HepG2 (cell line): Measurements from ENCODE around the gene ACSS3. TPM values are rescaled to one million over a fixed set of nuclear protein-coding genes. Genes with fewer than 3 reads are reported as not detected.

Source experiments
- KLF16 ChIP-seq, 2 experiments: sonication (generic) in 1 of 2; formaldehyde crosslinking in 1 of 2; IDR thresholded peaks; 2 replicates each; pipeline versions ENCODE4 v1.6.1 to v1.8.0; 2016 to 2023; ENCODE audit warnings: missing genetic modification reagents in 2 of 2, missing compliant biosample characterization in 1 of 2
- MED1 ChIP-seq: sonication (generic); formaldehyde crosslinking; IDR thresholded peaks from 2 replicates; pipeline ENCODE4 v1.4.0; 2020; ENCODE audit warnings: missing genetic modification reagents
- MLLT10 ChIP-seq: sonication (generic); formaldehyde crosslinking; IDR thresholded peaks from 2 replicates; pipeline ENCODE4 v1.4.0; 2020; ENCODE audit warnings: missing genetic modification reagents
- NFRKB ChIP-seq: fragments of 450-650 bp; IDR thresholded peaks from 2 replicates; pipeline ENCODE4 v1.6.1; 2017
- RAD21 ChIP-seq: fragments of 450-650 bp; formaldehyde crosslinking; IDR thresholded peaks from 2 replicates; pipeline ENCODE4 v1.5.0; 2020; ENCODE audit warnings: mild to moderate bottlenecking
- REPIN1 ChIP-seq: sonication (generic); formaldehyde crosslinking; IDR thresholded peaks from 2 replicates; pipeline ENCODE4 v1.8.0; 2022; ENCODE audit warnings: missing genetic modification reagents, low read depth, mild to moderate bottlenecking, borderline replicate concordance
- SKI ChIP-seq: fragments of 450-650 bp; IDR thresholded peaks from one replicate; pipeline ENCODE4 v1.6.1; 2018; ENCODE audit warnings: mild to moderate bottlenecking; ENCODE audit not compliant: partially characterized antibody
- ZFP36L2 ChIP-seq: sonication (generic); formaldehyde crosslinking; IDR thresholded peaks from 2 replicates; pipeline ENCODE4 v1.4.0; 2020; ENCODE audit warnings: missing genetic modification reagents
- ZNF207 ChIP-seq: fragments of 450-650 bp; IDR thresholded peaks from 2 replicates; pipeline ENCODE4 v1.6.1; 2016; ENCODE audit warnings: antibody characterized with exemption, borderline replicate concordance
- ZNF232 ChIP-seq: sonication (generic); formaldehyde crosslinking; IDR thresholded peaks from 2 replicates; pipeline ENCODE4 v1.4.0; 2020; ENCODE audit warnings: missing genetic modification reagents, borderline replicate concordance
- ZNF382 ChIP-seq: sonication (generic); formaldehyde crosslinking; IDR thresholded peaks from 2 replicates; pipeline ENCODE4 v1.5.0; 2020; ENCODE audit warnings: missing genetic modification reagents, mild to moderate bottlenecking, borderline replicate concordance
- ZNF577 ChIP-seq: sonication (generic); formaldehyde crosslinking; IDR thresholded peaks from 2 replicates; pipeline ENCODE4 v1.4.0; 2020; ENCODE audit warnings: mild to moderate bottlenecking, low read depth, missing genetic modification reagents, borderline replicate concordance
- ZNF878 ChIP-seq: sonication (generic); formaldehyde crosslinking; IDR thresholded peaks from 2 replicates; pipeline ENCODE4 v1.8.1; 2023; ENCODE audit warnings: mild to moderate bottlenecking, missing genetic modification reagents, moderate library complexity
- ZNF883 ChIP-seq: sonication (generic); formaldehyde crosslinking; IDR thresholded peaks from 2 replicates; pipeline ENCODE4 v1.5.1; 2020; ENCODE audit warnings: mild to moderate bottlenecking, missing genetic modification reagents; ENCODE audit errors: not compliant biosample characterization
- polyA plus RNA-seq, 8 experiments: library from polyadenylated mRNA; depleted of rRNA in 3 of 8; stranded (reverse) in 7 of 8; unstranded in 1 of 8; fragments of >200 nt; fragmentation: Illumina TruSeq in 4 of 8; extraction: Trizol in 4 of 8; gene quantifications; 2 replicates each; pipeline versions ENCODE4 v1.2.1 to v1.2.3, GENCODE V29; 2011 to 2016; ENCODE audit warnings: low read depth in 4 of 8, missing spikeins in 1 of 8, mixed read lengths in 1 of 8; ENCODE audit not compliant: insufficient read depth in 1 of 8
- total RNA-seq, 5 experiments: library from RNA; depleted of rRNA; stranded (reverse); fragments of >200 nt; fragmentation: Illumina TruSeq; extraction: Trizol; gene quantifications; 2 replicates each; pipeline ENCODE4 v1.2.3, GENCODE V29; 2016; ENCODE audit warnings: low read depth in 1 of 5
- TF ChIP-seq, protein P1 (sequence below): sonication (generic); formaldehyde crosslinking; IDR thresholded peaks from 2 replicates; pipeline ENCODE4 v1.5.1; 2020; ENCODE audit warnings: mild to moderate bottlenecking, missing genetic modification reagents
- TF ChIP-seq, protein P2 (sequence below): IDR thresholded peaks from 2 replicates; pipeline ENCODE4 v1.6.1; 2016; ENCODE audit warnings: low read depth, missing genetic modification reagents, missing compliant biosample characterization
- TF ChIP-seq, protein P3 (sequence below): sonication (generic); formaldehyde crosslinking; IDR thresholded peaks from 2 replicates; pipeline ENCODE4 v1.9.0; 2021; ENCODE audit warnings: missing genetic modification reagents, borderline replicate concordance
- TF ChIP-seq, protein P4 (sequence below): sonication (generic); formaldehyde crosslinking; IDR thresholded peaks from 2 replicates; pipeline ENCODE4 v1.8.1; 2022; ENCODE audit warnings: mild to moderate bottlenecking, missing genetic modification reagents

ACSS3 gene
- total and polyA plus RNA-seq, 2 of the 13 experiments (the other 11 are each of a cell fraction or from before 2014, with no cell fraction given), result 79.5 to 86.3 TPM

DNA sequence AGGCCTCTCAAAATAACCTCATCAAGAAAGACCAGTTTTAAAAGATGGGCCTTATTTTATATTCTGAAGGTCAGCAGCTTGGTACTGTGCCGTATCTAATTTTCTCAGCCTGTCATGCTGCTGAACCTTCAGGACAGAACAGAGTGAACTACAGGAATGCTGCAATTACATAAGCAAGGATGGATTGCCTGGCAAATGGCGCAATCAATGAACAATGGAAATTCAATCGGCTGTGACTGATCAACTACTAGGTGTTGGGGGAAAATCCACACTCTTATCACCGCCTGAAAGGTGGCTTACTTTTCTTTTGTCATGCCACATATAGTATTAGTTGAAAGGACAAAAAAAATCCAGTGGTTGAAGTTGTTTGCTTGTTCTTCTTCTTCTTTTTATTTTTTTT lies 8.5 kb downstream of the ACSS3 start (continued):
- TF ChIP-seq, protein P1, sequence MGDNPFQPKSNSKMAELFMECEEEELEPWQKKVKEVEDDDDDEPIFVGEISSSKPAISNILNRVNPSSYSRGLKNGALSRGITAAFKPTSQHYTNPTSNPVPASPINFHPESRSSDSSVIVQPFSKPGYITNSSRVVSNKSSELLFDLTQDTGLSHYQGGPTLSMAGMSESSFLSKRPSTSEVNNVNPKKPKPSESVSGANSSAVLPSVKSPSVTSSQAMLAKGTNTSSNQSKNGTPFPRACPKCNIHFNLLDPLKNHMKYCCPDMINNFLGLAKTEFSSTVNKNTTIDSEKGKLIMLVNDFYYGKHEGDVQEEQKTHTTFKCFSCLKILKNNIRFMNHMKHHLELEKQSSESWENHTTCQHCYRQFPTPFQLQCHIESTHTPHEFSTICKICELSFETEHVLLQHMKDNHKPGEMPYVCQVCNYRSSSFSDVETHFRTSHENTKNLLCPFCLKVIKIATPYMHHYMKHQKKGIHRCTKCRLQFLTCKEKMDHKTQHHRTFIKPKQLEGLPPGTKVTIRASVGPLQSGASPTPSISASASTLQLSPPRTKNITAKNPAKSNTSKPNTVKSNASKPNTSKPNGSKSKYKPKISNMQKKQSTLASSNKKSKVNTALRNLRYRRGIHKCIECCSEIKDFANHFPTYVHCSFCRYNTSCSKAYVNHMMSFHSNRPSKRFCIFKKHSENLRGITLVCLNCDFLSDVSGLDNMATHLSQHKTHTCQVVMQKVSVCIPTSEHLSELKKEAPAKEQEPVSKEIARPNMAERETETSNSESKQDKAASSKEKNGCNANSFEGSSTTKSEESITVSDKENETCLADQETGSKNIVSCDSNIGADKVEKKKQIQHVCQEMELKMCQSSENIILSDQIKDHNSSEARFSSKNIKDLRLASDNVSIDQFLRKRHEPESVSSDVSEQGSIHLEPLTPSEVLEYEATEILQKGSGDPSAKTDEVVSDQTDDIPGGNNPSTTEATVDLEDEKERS (CRISPR knock-in tag), result no peak
- TF ChIP-seq NFRKB, result no peak
- no peak for TF ChIP-seq RAD21 (CRISPR knock-in tag)
- TF ChIP-seq MLLT10, result no peak
- TF ChIP-seq KLF16 (CRISPR knock-in tag; IDR thresholded peaks at IDR 0.05), result peak in 1 of 2 experiments; percentile 79; a peak in 2 of 4 replicates
- TF ChIP-seq REPIN1, result peak; percentile 52; the same call in 1 of the 2 replicates
- TF ChIP-seq, protein P2, sequence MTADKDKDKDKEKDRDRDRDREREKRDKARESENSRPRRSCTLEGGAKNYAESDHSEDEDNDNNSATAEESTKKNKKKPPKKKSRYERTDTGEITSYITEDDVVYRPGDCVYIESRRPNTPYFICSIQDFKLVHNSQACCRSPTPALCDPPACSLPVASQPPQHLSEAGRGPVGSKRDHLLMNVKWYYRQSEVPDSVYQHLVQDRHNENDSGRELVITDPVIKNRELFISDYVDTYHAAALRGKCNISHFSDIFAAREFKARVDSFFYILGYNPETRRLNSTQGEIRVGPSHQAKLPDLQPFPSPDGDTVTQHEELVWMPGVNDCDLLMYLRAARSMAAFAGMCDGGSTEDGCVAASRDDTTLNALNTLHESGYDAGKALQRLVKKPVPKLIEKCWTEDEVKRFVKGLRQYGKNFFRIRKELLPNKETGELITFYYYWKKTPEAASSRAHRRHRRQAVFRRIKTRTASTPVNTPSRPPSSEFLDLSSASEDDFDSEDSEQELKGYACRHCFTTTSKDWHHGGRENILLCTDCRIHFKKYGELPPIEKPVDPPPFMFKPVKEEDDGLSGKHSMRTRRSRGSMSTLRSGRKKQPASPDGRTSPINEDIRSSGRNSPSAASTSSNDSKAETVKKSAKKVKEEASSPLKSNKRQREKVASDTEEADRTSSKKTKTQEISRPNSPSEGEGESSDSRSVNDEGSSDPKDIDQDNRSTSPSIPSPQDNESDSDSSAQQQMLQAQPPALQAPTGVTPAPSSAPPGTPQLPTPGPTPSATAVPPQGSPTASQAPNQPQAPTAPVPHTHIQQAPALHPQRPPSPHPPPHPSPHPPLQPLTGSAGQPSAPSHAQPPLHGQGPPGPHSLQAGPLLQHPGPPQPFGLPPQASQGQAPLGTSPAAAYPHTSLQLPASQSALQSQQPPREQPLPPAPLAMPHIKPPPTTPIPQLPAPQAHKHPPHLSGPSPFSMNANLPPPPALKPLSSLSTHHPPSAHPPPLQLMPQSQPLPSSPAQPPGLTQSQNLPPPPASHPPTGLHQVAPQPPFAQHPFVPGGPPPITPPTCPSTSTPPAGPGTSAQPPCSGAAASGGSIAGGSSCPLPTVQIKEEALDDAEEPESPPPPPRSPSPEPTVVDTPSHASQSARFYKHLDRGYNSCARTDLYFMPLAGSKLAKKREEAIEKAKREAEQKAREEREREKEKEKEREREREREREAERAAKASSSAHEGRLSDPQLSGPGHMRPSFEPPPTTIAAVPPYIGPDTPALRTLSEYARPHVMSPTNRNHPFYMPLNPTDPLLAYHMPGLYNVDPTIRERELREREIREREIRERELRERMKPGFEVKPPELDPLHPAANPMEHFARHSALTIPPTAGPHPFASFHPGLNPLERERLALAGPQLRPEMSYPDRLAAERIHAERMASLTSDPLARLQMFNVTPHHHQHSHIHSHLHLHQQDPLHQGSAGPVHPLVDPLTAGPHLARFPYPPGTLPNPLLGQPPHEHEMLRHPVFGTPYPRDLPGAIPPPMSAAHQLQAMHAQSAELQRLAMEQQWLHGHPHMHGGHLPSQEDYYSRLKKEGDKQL (CRISPR knock-in tag), result peak; percentile 70; the same call in 1 of the 2 replicates
- TF ChIP-seq, protein P3, sequence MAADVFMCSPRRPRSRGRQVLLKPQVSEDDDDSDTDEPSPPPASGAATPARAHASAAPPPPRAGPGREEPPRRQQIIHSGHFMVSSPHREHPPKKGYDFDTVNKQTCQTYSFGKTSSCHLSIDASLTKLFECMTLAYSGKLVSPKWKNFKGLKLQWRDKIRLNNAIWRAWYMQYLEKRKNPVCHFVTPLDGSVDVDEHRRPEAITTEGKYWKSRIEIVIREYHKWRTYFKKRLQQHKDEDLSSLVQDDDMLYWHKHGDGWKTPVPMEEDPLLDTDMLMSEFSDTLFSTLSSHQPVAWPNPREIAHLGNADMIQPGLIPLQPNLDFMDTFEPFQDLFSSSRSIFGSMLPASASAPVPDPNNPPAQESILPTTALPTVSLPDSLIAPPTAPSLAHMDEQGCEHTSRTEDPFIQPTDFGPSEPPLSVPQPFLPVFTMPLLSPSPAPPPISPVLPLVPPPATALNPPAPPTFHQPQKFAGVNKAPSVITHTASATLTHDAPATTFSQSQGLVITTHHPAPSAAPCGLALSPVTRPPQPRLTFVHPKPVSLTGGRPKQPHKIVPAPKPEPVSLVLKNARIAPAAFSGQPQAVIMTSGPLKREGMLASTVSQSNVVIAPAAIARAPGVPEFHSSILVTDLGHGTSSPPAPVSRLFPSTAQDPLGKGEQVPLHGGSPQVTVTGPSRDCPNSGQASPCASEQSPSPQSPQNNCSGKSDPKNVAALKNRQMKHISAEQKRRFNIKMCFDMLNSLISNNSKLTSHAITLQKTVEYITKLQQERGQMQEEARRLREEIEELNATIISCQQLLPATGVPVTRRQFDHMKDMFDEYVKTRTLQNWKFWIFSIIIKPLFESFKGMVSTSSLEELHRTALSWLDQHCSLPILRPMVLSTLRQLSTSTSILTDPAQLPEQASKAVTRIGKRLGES (CRISPR knock-in tag), result no peak
- TF ChIP-seq ZNF207, result no peak
- TF ChIP-seq SKI, result no peak
- TF ChIP-seq ZNF883 (CRISPR knock-in tag), result no peak
- TF ChIP-seq ZFP36L2 (CRISPR knock-in tag), result no peak
- 0 out of 2 replicates have a peak, but pooled peaks have one; percentile 46 for TF ChIP-seq ZNF232
- TF ChIP-seq ZNF577 (CRISPR knock-in tag), result no peak
- peak; percentile 83 for TF ChIP-seq MED1 (CRISPR knock-in tag)
- no peak for TF ChIP-seq ZNF382
- TF ChIP-seq, protein P4, sequence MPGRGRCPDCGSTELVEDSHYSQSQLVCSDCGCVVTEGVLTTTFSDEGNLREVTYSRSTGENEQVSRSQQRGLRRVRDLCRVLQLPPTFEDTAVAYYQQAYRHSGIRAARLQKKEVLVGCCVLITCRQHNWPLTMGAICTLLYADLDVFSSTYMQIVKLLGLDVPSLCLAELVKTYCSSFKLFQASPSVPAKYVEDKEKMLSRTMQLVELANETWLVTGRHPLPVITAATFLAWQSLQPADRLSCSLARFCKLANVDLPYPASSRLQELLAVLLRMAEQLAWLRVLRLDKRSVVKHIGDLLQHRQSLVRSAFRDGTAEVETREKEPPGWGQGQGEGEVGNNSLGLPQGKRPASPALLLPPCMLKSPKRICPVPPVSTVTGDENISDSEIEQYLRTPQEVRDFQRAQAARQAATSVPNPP (CRISPR knock-in tag), result no peak
- TF ChIP-seq ZNF878 (CRISPR knock-in tag), result 0 out of 2 replicates have a peak, but pooled peaks have one; percentile 33
